ENCODE data around the gene RFX4.
"Not testable (repeated sequence)": the region's sequence is repeated elsewhere in the genome, so short reads cannot be mapped to it uniquely, and the experiment has no call there.

RFX4 gene

DNA sequence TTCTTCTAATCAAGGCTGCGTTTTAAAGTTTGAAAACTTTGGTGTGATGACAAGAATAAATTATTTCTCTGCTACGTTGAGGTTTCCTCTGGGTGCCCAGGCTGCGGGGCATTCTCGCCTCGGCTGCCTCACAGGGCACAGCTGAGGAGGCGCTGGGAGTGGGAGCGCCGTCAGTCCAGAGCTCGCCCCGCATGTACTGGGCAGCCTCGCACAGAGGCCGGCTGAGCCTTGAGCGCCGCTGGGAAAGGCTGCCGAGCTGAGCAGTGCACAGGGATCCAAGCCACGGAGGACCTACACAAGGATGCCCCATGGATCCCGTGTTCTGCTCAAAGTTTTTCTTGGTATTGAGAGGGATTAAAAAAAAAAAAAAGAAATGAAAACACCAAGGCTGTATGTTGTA lies 11.6 kb downstream of the RFX4 start:
- no peak for DNase-seq

DNA sequence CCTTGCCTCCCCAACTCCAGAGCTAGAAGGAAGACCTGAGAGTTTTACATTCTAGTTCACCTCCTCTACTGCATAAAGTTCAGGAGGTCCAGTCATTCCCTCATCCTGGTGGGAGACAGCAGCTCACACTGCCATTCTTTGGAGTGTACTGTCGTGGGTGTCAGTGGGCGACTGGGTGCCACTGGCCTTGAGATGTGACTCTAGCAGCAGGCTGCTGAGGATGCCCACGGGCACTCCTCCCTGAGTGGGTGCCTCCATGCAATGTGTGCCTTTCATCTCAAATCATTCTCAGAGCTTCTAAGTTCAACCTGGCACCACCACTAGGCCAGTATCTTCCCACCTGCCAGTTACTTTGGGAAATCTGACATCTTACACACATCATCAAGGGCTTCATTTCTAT lies 12.5 kb downstream of the RFX4 start:
- no peak for DNase-seq

DNA sequence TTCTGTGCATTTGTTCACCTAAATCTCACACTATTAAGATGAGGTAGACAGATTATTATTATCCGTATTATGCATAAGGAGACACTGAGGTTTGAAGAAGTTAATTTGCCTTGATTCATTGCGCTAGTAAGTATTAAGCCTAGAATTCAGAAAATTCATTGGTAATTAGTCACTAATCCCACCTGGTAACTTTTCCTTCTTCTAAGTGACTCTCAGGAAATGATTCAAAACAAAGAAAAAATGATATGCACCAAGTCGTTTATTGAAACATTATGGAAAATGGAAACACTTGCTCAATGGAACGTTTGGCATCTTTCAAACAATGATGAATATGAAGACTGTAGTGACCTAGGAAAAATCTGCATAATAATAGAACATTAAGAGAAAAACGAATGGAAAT lies 15.2 kb downstream of the RFX4 start:
- DNase-seq, result no peak

DNA sequence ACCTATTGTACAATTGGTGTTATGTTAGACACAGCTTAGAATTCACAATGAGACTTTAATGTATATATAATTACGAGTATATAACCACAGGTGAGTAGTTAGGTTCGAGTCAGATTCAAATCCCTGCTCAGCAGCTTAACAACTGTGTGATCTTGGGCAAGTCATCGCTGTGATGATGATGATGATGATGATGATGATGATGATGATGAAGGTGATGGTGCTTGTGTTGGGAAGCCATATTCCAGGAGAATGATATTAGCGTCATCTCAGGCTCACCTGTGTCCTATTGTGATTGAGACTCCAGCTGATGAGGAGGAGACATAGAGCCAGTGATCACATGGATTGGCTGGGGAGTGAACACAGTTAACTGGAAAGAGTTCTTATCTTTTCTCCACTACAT lies 16.5 kb downstream of the RFX4 start:
- no peak for DNase-seq

DNA sequence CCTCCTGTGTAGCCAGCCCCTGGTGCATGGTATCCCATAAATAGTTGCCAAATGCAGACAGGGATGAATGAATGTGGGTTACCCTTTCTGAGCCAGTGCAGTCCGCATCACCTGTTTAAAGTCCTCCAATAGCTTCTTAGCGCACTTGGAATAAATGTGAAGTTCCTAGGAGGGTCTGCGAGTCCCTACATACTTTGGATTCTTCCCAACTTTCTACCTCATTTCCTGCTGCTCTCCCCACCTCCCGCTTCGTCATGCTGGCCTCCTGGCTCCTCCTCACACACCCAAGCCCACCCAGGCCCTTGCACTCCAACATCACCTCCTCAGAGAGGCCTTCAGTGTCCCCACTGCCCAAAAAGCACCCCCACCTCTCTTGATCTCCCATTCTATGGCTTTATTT lies 17.7 kb downstream of the RFX4 start:
- no peak for DNase-seq

DNA sequence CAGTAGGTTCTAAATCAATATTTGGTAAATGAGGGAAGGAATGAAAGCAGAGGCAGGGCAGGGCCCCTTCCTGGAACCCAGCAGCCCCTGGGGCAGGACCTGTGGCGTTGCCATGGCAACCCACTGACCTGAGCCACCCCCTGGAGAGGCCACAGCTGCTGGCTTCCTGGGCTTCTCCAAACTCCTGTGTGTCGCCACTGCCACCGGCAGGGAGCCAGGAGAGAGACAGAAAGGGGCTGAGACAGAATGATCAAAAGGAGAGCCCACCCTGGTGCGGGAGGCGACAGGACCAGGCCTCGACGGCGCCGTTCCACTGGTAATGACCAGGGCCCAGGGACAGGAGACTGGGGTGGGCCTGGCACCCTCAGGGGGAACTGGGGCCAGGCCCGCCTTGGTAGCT lies 18.2 kb downstream of the RFX4 start:
- no peak for DNase-seq

DNA sequence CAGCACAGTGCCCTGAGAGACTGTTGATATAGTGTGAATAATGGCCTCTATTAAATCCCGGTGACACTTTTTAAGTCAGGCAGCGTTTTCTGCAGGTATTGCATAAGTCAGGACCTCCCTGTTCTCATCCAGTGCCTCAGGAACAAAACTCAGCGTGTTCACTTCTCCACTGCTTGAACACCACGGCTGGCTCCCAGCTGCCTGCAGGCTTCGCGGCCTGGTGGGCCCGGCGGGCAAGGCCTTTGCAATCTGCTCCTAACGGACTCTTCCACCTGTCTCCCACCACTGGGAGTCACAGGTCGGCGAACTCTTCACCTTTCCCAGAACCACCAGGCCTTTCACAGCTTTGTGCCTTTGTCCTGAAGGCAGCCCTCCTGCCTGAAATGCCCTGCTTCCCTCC lies 18.7 kb downstream of the RFX4 start:
- DNase-seq, result no peak

DNA sequence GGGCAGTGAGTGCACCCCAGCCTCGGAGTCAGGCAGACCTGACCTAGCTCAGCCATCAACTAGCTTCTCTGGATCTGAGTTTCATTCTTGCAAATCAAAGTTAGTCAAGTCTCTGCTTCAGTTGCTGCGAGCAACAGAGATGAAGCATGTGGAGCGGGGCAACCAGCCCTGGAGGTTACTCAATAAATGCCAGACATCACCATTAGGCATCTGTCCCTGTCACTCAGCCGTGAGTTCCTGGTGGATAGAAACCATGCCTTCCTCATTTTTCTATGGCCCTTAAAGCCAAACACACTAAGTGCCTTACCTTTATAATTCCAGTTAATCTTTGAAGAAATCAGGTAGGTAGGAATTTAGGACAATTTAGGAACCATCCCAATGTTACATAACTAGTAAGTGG lies 19.3 kb downstream of the RFX4 start:
- no peak for DNase-seq

DNA sequence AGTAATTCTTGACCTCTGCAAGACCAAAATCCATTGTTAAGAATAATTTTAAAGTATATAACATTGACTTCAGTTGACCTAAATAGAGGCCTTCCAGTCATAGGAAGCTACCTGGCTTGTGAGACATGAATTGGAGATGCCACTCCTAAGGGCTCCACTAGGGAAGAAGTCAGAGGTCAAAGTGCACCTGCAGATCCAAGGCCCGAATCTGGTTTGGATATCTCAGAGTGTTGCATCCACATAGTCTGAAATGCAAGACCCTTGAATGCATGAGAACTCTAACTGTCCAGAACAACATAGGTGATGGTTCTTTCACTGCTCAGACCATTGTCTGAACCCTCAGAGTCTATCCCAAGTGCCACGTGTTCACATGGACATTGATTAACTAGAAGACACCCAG lies 22.4 kb downstream of the RFX4 start:
- no peak for DNase-seq

DNA sequence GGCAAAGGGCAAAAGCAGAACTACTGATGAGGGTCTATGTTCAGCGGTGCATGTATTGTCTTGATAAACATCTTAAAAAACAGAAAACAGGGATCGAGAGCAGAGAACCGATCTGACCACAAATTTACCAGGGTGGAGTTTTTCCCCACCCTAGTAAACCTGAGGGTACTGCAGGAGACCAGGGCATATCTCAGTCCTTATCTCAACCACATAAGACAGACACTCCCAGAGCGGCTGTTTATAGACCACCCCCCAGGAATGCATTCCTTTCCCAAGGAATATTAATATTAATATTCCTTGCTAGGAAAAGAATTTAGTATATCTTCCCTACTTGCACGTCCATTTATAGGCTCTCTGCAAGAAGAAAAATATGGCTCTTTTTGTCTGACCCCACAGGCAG lies 37.8 kb downstream of the RFX4 start:
- not testable (repeated sequence) for DNase-seq

DNA sequence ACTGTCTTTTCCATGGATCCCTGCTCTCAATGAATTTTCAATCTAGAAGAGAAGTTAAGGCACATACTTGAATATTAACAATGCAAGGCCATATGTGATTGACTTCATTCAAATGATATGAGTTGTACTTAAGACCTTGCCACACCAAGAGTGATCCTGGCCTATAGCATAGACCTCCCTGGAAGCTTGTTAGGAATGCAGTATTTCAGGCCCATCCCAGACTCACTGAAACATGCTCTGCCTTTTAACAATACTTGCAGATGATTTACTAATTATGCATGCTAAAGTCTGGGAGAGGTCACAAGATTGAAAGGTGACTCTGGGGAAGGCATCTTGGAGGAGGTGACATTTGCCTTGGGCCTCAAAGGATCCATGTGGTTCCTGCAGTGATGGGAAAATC lies 43.2 kb downstream of the RFX4 start:
- DNase-seq, result no peak

DNA sequence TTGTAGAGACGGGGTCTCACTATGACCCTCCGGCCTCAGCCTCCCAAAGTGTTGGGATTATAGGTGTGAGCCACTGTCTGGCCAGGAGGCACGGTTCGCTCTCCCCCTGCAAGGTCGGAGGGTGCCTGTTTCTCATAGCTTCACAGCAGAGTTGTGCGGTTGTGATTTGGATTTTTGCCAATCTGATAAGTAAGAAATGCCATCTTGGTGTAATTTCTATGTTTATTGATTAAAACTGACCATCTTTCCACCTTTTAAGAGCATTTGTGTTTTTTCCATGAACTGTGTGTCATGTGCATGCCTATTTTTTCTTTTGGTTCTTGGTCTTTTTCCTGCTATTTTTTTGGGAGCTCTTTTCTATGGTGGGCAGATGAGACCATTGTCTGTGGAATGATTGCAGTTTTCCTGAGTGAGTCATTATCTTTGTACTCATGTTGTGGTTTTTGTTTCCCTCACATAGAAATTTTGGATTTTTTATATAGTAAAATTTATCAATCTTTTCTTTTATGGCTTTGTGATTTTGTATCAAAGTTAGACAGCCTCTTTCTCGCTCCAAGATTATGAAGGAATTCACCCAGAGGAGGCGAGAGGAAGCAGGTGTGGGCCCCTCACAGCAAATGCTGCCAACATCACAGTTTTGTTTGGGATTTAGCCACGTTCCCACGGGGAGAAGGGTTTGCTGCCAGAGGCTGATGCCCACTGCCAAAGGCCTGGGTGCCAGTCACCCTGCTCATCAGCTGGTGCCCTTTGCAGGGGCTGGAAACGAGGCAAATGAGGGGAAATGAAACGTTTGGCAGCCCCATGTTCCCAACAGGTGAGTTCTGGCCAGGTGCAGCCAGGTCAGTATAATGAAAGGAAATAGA lies 47.2 kb downstream of the RFX4 start:
- DNase-seq, result no peak

DNA sequence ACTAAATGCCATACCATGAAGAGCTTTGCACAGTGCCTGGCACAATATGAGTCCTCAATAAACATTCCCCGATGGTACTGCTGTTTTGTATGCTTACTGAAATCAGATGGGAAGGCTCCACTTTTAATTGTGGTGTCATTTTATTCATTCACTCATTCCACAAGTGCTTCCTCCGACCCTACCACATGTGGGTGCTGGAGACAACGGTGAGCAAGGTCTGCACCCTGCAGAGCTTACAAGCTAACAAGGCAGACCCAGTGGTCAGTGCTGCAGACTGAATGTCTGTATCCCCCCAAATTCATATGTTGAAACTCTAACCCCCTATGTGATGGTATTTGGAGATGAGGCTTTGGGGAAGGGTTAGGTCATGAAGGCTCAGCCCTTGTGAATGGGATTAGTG lies 48.3 kb downstream of the RFX4 start:
- DNase-seq, result no peak

DNA sequence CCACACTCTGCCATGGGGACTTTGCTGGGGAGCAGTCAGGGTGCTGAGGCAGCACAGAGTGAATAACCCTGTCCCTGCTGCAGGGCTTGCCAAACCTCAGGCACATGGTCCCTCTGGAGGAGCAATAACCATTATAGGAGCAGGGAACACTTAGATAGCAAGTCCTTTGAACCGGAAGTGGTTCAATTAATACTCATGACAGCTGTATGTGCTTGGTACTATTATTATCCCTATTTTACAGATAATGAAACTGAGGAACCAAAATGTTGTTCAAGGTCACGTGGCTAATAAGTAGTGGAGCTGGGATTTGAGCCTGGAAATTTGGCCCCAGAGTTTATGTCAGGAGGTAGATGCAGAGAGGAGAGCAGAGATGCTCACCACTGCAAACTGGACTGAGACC lies 49.0 kb downstream of the RFX4 start:
- DNase-seq, result no peak

DNA sequence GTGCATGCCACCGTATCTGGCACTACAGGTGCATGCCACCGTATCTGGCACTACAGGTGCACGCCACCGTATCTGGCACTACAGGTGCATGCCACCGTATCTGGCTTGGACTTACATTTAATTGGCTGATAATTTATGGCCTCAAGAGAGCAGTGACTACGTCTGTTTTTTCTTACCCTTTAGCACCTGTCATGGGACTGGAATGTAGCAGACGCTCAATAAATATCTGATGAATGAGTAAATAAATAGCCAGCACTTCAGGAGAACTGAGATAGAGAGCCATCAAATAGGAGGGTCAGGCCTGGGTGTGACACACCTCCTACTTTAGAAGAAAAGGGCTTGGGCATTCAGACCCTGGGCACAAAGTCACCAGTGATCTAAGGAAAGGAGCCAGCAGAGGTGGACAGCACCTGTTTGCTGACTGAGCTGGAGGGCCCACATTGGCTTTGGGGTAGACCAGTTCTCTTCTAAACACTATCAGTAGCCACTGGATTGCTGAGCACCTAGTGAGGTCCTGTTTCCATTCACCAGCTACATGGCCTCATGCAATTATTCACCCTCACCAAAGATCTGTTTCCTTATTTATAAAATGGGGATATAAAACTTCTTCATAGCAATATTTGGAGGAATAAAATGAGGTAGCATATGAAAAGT lies 50.1 kb downstream of the RFX4 start:
- DNase-seq, result no peak

DNA sequence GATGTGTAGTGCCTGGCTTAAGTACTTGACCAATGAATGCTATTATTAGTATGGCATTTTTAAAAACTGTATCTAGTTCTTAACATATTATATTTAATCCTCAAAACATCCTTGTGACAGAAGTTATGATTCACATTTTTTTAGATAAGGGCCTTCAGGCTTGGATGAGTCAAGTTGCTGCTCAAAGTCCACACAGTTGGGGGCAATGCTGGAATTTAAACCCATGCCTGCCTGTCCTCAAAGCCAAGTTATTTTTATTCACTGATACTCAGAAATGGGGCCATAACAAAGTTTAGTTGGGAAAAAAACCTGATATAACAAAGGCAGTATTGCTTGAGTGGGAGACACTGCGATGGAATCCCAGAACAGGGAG lies 50.6 kb downstream of the RFX4 start:
- no peak for DNase-seq

DNA sequence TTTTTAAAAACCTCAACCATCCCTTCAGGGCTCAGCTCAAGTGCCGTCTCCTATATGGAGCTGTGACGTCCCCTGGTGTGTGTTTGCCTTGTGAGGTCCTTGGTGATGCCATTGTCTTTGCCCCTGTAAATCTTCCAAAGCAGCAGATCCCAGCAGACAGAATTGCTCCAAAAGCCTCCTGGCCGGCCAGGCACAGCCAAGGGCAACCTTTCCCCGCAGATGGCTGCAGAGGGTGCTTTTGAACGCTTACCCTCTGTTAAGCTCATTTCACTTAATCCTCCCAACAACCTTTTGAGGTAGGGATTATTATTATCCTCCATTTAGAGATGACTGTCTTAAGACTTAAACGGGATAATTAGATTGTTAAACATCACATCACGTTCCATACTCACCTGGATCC lies 51.4 kb downstream of the RFX4 start:
- no peak for DNase-seq

DNA sequence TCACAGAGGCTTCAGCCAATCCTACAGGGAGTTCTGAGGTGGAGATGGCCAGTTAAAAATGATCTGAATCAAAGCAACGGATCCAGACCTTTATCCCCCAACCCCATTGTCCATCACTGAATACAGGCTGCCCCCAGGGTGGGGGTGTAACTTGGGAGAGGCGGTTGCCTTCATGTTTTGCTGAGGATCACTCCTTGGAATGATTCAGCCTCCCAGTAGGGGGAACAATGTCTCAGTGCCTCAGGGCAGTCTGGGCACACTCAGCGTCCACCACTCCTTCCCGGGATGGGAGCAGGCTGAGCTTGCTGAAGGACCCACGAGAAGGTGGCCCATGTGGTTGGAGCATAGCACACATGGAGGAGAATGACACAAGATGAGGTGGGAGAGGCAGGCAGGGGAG lies 60.2 kb downstream of the RFX4 start:
- DNase-seq, result no peak

DNA sequence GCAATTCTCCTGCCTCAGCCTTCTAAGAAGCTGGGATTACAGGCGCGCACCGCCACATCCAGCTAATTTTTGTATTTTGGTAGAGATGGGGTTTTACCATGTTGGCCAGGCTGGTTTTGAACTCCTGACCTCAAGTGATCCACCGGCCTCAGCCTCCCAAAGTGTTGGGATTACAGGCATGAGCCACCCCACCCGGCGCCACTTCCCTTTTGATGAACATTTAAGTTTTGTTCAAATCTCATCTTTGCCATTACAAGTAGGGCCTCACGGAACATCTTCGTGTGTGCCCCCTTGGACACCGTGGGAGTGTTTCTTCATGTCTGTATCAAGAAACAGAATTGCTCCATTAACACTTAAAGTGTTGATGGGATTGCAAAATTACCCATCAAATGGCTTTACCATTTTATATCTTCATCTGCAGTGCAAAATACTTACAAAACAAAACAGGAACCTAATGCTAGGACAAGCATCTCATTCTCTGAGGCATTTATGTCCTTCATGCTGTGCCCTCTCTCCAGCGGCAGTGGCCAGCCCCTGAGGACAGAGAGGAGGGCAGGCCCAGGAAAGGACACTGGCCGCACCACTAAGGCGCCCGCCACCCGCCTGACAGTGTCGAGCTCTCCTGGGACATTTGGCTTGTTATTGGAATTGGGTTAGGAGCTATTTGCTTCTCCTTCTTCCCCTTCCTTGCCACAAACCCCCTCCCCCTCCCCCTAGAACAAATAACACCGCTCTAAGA lies 61.7 kb downstream of the RFX4 start:
- no peak for DNase-seq

DNA sequence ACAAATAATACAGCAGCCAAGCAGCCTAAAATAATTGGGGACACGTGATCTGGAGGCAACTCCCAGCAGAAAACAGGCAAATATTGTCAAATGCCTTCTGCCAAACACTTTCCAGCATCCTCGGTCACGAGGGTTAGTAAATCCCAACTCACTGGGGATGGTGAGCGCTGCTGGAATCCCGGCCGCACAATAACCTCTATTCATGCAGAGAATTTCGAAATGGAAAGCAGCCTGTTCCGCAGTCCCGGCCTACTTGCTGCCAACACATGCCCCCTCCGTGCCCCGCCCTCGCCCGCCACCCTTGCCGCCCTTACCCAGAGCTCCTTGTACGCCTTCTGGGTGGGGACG lies 62.2 kb downstream of the RFX4 start:
- peak; percentile 62 for DNase-seq

DNA sequence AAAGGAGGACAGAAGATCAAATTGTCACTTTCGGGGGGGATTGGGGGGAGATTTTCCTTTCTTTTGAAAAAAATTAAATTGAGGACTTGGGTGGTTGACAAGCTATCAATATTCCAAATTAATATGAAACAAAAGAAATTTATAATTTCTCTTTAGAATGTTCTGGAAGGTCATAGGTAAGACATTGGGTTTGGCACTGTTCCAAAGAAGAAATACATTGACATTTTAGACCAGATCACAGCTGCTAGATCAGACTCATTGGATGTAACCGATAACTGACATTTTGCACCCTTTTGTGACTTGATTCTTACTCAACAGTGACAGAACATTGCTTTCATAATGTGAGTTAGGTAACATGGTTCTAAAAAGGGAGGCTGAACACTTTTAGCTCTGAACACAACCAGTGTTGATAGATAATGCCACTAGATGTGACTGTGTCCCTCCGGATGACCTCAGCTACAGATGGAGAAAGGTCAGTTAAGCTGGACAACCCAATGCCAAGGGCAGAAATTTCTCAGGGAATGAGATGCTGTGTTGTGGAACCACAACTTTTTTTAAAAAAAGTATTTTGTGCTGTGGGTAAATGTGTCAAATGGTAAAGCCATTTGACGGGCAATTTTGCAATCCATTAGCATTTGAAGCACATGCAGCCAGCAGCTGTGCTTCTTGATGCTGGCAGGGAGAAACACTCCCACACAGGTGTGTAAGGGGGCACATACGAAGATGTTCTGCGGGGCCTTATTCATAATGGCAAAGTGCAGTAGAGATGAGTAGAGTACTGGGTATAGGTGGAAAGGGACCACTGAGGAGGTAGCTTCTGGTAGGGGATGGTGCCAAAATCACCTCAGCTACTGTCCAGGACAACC lies 62.9 kb downstream of the RFX4 start:
- no peak for DNase-seq

DNA sequence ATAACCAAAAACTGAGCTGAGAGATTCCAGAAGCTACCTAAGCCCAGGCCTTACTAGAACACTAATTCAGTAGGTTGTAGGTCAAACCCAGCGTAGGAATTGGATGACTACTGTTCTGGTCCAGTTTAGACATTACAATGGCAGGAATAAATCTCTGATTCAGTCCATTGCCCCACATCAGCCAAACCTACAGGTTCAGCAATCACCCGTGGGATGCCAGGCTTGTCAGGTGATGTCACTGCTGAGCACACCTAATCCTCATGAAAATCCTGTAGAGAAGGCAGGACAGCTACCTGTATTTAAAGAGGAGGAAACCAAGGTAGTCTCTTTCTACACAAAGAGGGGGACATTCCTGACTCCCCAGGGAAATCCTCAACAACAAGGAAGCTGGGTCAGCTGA lies 63.7 kb downstream of the RFX4 start:
- no peak for DNase-seq
